Activated CD8-positive, alpha-beta memory T cell treated with anti-CD3 and anti-CD28 coated beads, Interleukin-2, amount 50 U/mL, for 4 hours (primary cell): ENCODE measurements around the gene SLFN14.
"Not testable (repeated sequence)": the region's sequence is repeated elsewhere in the genome, so short reads cannot be mapped to it uniquely, and the experiment has no call there.

Experiments used
- DNase-seq: peaks from one replicate; pipeline ENCODE4 v3.0.0-alpha.2; 2020

The SLFN14 gene

GRCh38 chr17:35560703-35561102 is at the start of gene SLFN14:
Gene SLFN14 (minus strand): TSS chr17:35560819. CDS start chr17:35558062, 2,757 bp downstream.
- no peak for DNase-seq

- no peak for DNase-seq
Observed at GRCh38 chr17:35609831-35610230, 49.2 kb upstream of the SLFN14 start.

- no peak for DNase-seq
Observed at GRCh38 chr17:35607239-35607847, 46.7 kb upstream of the SLFN14 start.

GRCh38 chr17:35605678-35606077 is 45.1 kb upstream of the SLFN14 start:
- DNase-seq: no peak

GRCh38 chr17:35603674-35604073 is 43.1 kb upstream of the SLFN14 start:
- DNase-seq: no peak

GRCh38 chr17:35597604-35598003 is 37.0 kb upstream of the SLFN14 start:
- no peak for DNase-seq

- no peak for DNase-seq
Observed at GRCh38 chr17:35596530-35597233, 36.1 kb upstream of the SLFN14 start.

GRCh38 chr17:35596072-35596471 is 35.5 kb upstream of the SLFN14 start:
- DNase-seq: no peak

- DNase-seq: no peak
Observed at GRCh38 chr17:35588196-35588920, 27.7 kb upstream of the SLFN14 start.

- DNase-seq: peak; percentile 95
Observed at GRCh38 chr17:35587074-35587961, 26.7 kb upstream of the SLFN14 start, which contains the start of gene AP2B1. Gene AP2B1 (plus strand): TSS chr17:35587322. CDS start chr17:35594031, 6,709 bp downstream.

GRCh38 chr17:35586569-35587073 is 26.0 kb upstream of the SLFN14 start:
- DNase-seq: no peak

GRCh38 chr17:35584061-35584460 is 23.4 kb upstream of the SLFN14 start:
- DNase-seq: no peak

GRCh38 chr17:35578929-35579432 is 18.4 kb upstream of the SLFN14 start:
- DNase-seq: no peak

GRCh38 chr17:35578197-35578928 is 17.7 kb upstream of the SLFN14 start, which contains the start of gene PEX12:
Gene PEX12 (minus strand): TSS chr17:35578571. CDS start chr17:35578021, 550 bp downstream.
- DNase-seq: peak; percentile 81

- DNase-seq: no peak
Observed at GRCh38 chr17:35577830-35578196, 17.2 kb upstream of the SLFN14 start.

- no peak for DNase-seq
Observed at GRCh38 chr17:35575759-35576158, 15.1 kb upstream of the SLFN14 start.

- DNase-seq: no peak
Observed at GRCh38 chr17:35569405-35569804, 8.8 kb upstream of the SLFN14 start.

- peak; percentile 36 for DNase-seq
Observed at GRCh38 chr17:35568561-35568960, 7.9 kb upstream of the SLFN14 start.

GRCh38 chr17:35566968-35567367 is 6.3 kb upstream of the SLFN14 start:
- DNase-seq: no peak

- not testable (repeated sequence) for DNase-seq
Observed at GRCh38 chr17:35563181-35563580, 2.6 kb upstream of the SLFN14 start.

- no peak for DNase-seq
Observed at GRCh38 chr17:35559495-35560210, 966 bp downstream of the SLFN14 start.
